ENCODE measurements around the gene CERS6.

- TF ChIP-seq SMAD3 (CRISPR knock-in tag; IDR thresholded peaks at IDR 0.05; ENCODE audit: borderline replicate concordance): no peak
- TF ChIP-seq CTCF (IDR thresholded peaks at IDR 0.05): no peak
- no peak for TF ChIP-seq ZNF317 (CRISPR knock-in tag; IDR thresholded peaks at IDR 0.05; ENCODE audit: borderline replicate concordance, low read depth)
Observed at GRCh38 chr2:168599738-168600137, 143.7 kb downstream of the CERS6 start.

Data from WTC11 (cell line).